Measurements from ENCODE around the gene FMNL1. TPM values are rescaled to one million over a fixed set of nuclear protein-coding genes. Genes with fewer than 3 reads are reported as not detected.

FMNL1 gene
- total RNA-seq, 4 donors from 2014 or later, result 3.2 to 7.6 (median 4.2) TPM

GRCh38 chr17:45279898-45280297 is 58.2 kb downstream of the FMNL1 start:
- H3K4me3 ChIP-seq (replicated peaks in 1 of 3), result no peak overlapping the region
- H3K27me3 ChIP-seq, result no peaks in the 10 kb centered on the region
- intact Hi-C loops (cut with DNase I), result loop anchor here (5.0 kb wide), 2 partner anchors 37 to 58 kb away; partner anchors contain the start of genes FMNL1 and MAP3K14
- peaks cover 16 to 21% of the 10 kb centered on the region in 2 donors for H3K4me1 ChIP-seq
- no peak for DNase-seq
- H3K27ac ChIP-seq, result no peak overlapping the region
- TF ChIP-seq POLR2A (IDR thresholded peaks at IDR 0.05), result no peak
- TF ChIP-seq, protein P1, sequence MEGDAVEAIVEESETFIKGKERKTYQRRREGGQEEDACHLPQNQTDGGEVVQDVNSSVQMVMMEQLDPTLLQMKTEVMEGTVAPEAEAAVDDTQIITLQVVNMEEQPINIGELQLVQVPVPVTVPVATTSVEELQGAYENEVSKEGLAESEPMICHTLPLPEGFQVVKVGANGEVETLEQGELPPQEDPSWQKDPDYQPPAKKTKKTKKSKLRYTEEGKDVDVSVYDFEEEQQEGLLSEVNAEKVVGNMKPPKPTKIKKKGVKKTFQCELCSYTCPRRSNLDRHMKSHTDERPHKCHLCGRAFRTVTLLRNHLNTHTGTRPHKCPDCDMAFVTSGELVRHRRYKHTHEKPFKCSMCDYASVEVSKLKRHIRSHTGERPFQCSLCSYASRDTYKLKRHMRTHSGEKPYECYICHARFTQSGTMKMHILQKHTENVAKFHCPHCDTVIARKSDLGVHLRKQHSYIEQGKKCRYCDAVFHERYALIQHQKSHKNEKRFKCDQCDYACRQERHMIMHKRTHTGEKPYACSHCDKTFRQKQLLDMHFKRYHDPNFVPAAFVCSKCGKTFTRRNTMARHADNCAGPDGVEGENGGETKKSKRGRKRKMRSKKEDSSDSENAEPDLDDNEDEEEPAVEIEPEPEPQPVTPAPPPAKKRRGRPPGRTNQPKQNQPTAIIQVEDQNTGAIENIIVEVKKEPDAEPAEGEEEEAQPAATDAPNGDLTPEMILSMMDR (IDR thresholded peaks at IDR 0.05), result no peak
- no peaks in the 10 kb centered on the region for H3K9me3 ChIP-seq
- 88 to 94% methylated on average over 3 of the region's 3 CpGs for WGBS, 2 donors
- H3K36me3 ChIP-seq, result peaks cover 22 to 23% of the 10 kb centered on the region in 2 donors

- no peak for DNase-seq
- H3K27ac ChIP-seq, result peak overlapping the region in 1 of 3 donors; percentile 25
- no peaks in the 10 kb centered on the region for H3K9me3 ChIP-seq
- TF ChIP-seq, protein P1 (IDR thresholded peaks at IDR 0.05), result no peak
- no peak for TF ChIP-seq POLR2A (IDR thresholded peaks at IDR 0.05)
- H3K27me3 ChIP-seq, result no peaks in the 10 kb centered on the region
- no peak overlapping the region for H3K4me3 ChIP-seq (replicated peaks in 1 of 3)
- intact Hi-C loops (cut with DNase I), result loop anchor here (5.0 kb wide), 1 partner anchor 34 kb away; the partner anchor contains the start of gene MAP3K14
- peaks cover 14 to 22% of the 10 kb centered on the region in 2 donors for H3K4me1 ChIP-seq
- WGBS, 2 donors, result 73 to 83% methylated on average over 15 to 21 of the region's 21 CpGs
- peaks cover 30 to 36% of the 10 kb centered on the region in 2 donors for H3K36me3 ChIP-seq
Observed at GRCh38 chr17:45282683-45283644, 61.3 kb downstream of the FMNL1 start.

GRCh38 chr17:45283711-45284110 is 62.0 kb downstream of the FMNL1 start:
- no peak for TF ChIP-seq POLR2A (IDR thresholded peaks at IDR 0.05)
- TF ChIP-seq, protein P1 (IDR thresholded peaks at IDR 0.05), result no peak
- no peaks in the 10 kb centered on the region for H3K9me3 ChIP-seq
- H3K4me1 ChIP-seq, result peaks cover 14 to 23% of the 10 kb centered on the region in 2 donors
- no peak overlapping the region for H3K4me3 ChIP-seq (replicated peaks in 1 of 3)
- DNase-seq, result no peak
- H3K36me3 ChIP-seq, result peaks cover 30 to 36% of the 10 kb centered on the region in 2 donors
- WGBS, 2 donors, result 88 to 95% methylated on average over 8 to 9 of the region's 10 CpGs
- intact Hi-C loops (cut with DNase I), result loop anchor here (5.0 kb wide), 1 partner anchor 34 kb away; the partner anchor contains the start of gene MAP3K14
- H3K27me3 ChIP-seq, result no peaks in the 10 kb centered on the region
- H3K27ac ChIP-seq, result no peak overlapping the region

GRCh38 chr17:45284176-45285140 is 62.8 kb downstream of the FMNL1 start:
- 94 to 96% methylated on average over 18 to 21 of the region's 21 CpGs for WGBS, 2 donors
- Histone ChIP-seq H3K4me3 (replicated peaks in 1 of 3) (no peak overlapping the region), H3K27ac (no peak overlapping the region), H3K4me1 (peaks cover 20 to 29% of the 10 kb centered on the region in 2 donors), H3K9me3 (no peaks in the 10 kb centered on the region), H3K36me3 (peaks cover 30 to 36% of the 10 kb centered on the region in 2 donors), H3K27me3 (no peaks in the 10 kb centered on the region)
- TF ChIP-seq, protein P1 (IDR thresholded peaks at IDR 0.05), result no peak
- DNase-seq, result no peak
- intact Hi-C loops (cut with DNase I), result loop anchor here (5.0 kb wide), 1 partner anchor 33 kb away; the partner anchor contains the start of gene MAP3K14
